IPS DF 19.7 (cell line): Measurements from ENCODE around the gene MS4A8.
A peak's percentile ranks its signal among the peaks of the same experiment; 100 is the strongest.
"Not testable (repeated sequence)": the region's sequence is repeated elsewhere in the genome, so short reads cannot be mapped to it uniquely, and the experiment has no call there.

Experiments used
- DNase-seq: peaks from one replicate; pipeline ENCODE4 v3.0.0-alpha.2; 2013; ENCODE audit warnings: low read depth, low spot score

MS4A8 gene, protein sequence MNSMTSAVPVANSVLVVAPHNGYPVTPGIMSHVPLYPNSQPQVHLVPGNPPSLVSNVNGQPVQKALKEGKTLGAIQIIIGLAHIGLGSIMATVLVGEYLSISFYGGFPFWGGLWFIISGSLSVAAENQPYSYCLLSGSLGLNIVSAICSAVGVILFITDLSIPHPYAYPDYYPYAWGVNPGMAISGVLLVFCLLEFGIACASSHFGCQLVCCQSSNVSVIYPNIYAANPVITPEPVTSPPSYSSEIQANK

GRCh38 chr11:60699284-60699691 lies at the start of gene MS4A8:
Gene MS4A8, plus strand, starts transcription at chr11:60699612. Its CDS starts 1,249 bp downstream, at chr11:60700861.
- DNase-seq: no peak

DNA sequence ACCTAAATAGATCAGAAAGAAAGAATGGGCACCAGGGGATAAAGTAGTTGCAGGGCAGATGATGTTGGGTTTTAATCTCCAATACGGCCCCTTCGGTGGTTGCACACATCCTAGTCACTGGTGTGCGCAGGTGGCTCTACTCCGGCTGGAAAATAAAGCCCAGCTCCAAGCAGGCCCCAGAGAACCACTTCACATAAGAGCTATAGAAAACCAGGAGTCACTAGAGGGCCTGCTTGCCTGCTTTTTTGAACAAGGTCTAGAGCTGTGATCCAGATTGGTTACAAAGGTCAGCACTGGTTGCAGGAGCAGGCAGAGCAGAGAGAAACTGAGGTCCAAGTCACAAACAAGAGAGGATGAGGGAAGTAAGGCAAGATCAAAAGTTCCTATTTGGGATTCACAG lies 41.5 kb upstream of the MS4A8 start:
- no peak for DNase-seq

DNA sequence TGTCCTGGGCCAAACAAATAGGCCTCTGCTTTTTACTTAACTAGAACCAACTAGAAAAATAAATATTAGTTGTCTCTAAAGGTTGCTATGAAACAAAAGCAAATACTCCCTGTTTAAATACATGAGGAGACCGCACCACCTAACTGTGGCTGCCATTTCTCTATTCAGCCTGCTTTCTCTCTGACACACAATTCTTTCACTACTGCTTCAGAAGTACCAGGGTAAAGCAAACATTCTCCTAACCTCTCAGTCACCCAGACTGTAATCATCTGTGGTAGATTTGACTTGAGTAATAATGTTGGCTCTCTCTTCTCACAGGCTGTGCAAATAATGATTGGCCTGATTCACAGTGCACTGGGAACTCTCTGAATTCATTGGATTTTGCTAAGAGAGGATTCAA lies 41.0 kb upstream of the MS4A8 start:
- no peak for DNase-seq

GRCh38 chr11:60672255-60672654 lies 27.2 kb upstream of the MS4A8 start:
- no peak for DNase-seq

GRCh38 chr11:60678231-60678630 lies 21.2 kb upstream of the MS4A8 start:
- not testable (repeated sequence) for DNase-seq

GRCh38 chr11:60679879-60680278 lies 19.5 kb upstream of the MS4A8 start:
- no peak for DNase-seq

- no peak for DNase-seq
Observed at GRCh38 chr11:60680455-60681119, 18.8 kb upstream of the MS4A8 start.

DNA sequence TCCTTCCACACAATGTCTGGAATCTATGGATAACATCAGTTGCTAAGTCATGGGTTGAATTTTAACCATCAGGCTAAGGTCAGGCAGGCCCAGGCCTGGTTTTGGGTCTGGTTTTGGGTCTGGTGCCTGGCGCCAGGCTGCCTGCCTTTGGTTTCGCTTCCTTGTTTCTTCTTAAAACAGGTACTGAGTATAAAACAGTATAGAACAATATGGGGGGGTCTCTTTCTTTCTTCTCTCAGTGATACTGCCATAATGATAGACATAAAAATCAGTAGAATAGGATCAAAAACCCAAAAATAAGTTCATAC lies 14.9 kb upstream of the MS4A8 start:
- not testable (repeated sequence) for DNase-seq

- no peak for DNase-seq
Observed at GRCh38 chr11:60691661-60692060, 7.8 kb upstream of the MS4A8 start.

DNA sequence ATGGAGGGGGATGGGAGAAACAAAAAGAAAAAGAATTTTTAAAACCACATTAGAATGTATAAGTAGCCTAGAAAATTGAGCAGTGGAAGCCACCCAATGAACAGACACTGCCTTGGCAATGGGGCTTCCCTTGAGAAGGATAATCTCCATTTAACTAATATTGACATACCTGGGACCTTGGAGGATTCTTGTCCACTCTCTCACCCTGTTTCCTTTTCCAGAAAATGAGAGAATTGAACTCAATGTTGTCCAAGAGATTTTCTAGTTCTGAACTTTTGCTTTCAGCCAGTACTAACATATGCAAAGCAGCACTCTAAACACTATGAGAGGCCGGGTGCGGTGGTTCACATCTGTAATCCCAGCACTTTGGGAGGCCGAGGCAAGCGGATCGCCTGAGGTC lies 524 bp downstream of the MS4A8 start:
- no peak for DNase-seq

- peak; percentile 15 for DNase-seq
Observed at GRCh38 chr11:60700689-60701468, 1.5 kb downstream of the MS4A8 start.

DNA sequence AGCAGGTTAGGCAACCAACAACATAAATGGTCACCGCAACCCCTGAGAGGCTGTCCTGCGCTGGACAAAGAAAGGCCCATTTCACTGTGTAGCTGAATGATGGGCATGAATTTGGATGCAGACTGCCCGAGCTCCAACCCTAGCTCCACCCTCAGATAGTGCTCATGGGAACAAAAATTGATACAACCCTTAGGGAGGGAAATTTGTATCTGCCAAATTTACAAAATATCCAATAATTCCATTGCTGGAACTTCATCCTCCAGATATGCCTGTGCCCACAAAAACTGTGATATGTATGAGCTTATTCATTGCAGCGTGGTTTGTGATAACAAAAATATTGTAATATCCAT lies 2.0 kb downstream of the MS4A8 start:
- no peak for DNase-seq

GRCh38 chr11:60703374-60703773 lies 4.0 kb downstream of the MS4A8 start:
- DNase-seq: no peak

DNA sequence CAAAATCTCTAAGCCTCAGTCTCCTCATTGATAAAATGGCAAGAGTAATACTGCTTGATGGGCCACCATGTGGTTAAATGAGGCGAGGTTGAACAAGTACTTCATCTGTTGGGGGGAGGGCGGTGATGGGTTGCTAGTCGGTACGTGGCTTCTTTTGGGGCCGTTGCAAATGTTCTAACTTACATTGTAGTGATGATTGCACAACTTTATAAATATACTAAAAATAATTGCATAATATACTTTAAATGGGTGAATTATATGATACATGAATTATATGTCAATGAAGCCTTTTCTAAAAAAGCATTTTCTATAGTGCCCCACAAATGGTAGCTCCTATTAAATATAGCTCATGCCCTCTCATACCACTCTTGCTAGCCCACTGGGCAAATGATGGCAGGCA lies 6.5 kb downstream of the MS4A8 start:
- DNase-seq: no peak

GRCh38 chr11:60706931-60707330 lies 7.5 kb downstream of the MS4A8 start:
- DNase-seq: no peak

- peak; percentile 25 for DNase-seq
Observed at GRCh38 chr11:60710482-60710881, 11.1 kb downstream of the MS4A8 start.

DNA sequence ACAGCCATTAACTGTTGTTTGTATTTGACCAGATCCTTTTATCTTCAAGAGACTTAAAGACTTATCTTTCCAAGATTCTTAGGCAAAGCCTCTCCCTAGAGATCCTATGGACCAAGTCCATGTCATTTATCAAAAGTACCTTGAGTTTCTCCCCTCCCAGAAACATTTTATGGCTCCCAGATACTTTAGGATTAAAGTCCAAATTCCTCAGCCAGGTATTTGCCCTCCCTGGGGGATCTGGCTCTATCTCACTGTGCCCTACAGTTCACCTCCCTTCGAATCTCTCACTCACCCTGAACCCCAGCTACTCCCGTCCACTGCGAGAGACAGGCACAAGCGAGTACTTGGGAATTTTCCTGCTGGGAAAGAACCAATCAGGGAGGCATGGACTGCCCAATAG lies 11.9 kb downstream of the MS4A8 start:
- no peak for DNase-seq

GRCh38 chr11:60713423-60713822 lies 14.0 kb downstream of the MS4A8 start:
- DNase-seq: not testable (repeated sequence)

- DNase-seq: no peak
Observed at GRCh38 chr11:60717956-60718355, 18.5 kb downstream of the MS4A8 start.

- DNase-seq: no peak
Observed at GRCh38 chr11:60718524-60719316, 19.3 kb downstream of the MS4A8 start.

- DNase-seq: no peak
Observed at GRCh38 chr11:60719391-60719790, 20.0 kb downstream of the MS4A8 start.

GRCh38 chr11:60720460-60720859 lies 21.0 kb downstream of the MS4A8 start:
- no peak for DNase-seq
